SW480 (cell line): ENCODE measurements around the gene HOGA1.
A peak's percentile ranks its signal among the peaks of the same experiment; 100 is the strongest.

ENCODE experiments used
- DNase-seq: peaks from one replicate; pipeline ENCODE4 v3.0.0-alpha.2; 2016; ENCODE audit warnings: low spot score

The HOGA1 gene

GRCh38 chr10:97584060-97584797 is at the start of gene HOGA1:
HOGA1 (plus strand) TSS chr10:97584389; CDS start chr10:97584704, 315 bp downstream.
- peak; percentile 79 for DNase-seq

- no peak for DNase-seq
Measured at GRCh38 chr10:97534746-97535367, 49.3 kb upstream of the HOGA1 start.

GRCh38 chr10:97537186-97537869 is 46.9 kb upstream of the HOGA1 start:
- no peak for DNase-seq

- no peak for DNase-seq
Measured at GRCh38 chr10:97538411-97538810, 45.8 kb upstream of the HOGA1 start.

- no peak for DNase-seq
Measured at GRCh38 chr10:97538839-97539238, 45.4 kb upstream of the HOGA1 start.

- DNase-seq = no peak
Measured at GRCh38 chr10:97539523-97540200, 44.5 kb upstream of the HOGA1 start.

GRCh38 chr10:97540669-97541500 is 43.3 kb upstream of the HOGA1 start:
- no peak for DNase-seq

- peak; percentile 84 for DNase-seq
Measured at GRCh38 chr10:97542169-97543024, 41.8 kb upstream of the HOGA1 start.

GRCh38 chr10:97543025-97543546 is 41.1 kb upstream of the HOGA1 start:
- peak; percentile 97 for DNase-seq

GRCh38 chr10:97546456-97547270 is 37.5 kb upstream of the HOGA1 start:
- DNase-seq = no peak

GRCh38 chr10:97547271-97547600 is 37.0 kb upstream of the HOGA1 start:
- DNase-seq = no peak

GRCh38 chr10:97547962-97548361 is 36.2 kb upstream of the HOGA1 start:
- DNase-seq = no peak

GRCh38 chr10:97548828-97549455 is 35.2 kb upstream of the HOGA1 start:
- no peak for DNase-seq

- peak; percentile 60 for DNase-seq
Measured at GRCh38 chr10:97549587-97550322, 34.4 kb upstream of the HOGA1 start.

GRCh38 chr10:97550336-97551149 is 33.6 kb upstream of the HOGA1 start:
- no peak for DNase-seq

GRCh38 chr10:97551271-97551670 is 32.9 kb upstream of the HOGA1 start:
- DNase-seq = no peak

GRCh38 chr10:97553575-97554031 is 30.6 kb upstream of the HOGA1 start:
- DNase-seq = peak; percentile 57
